DND-41 (cell line): ENCODE measurements around the gene BOLA3.

Experiments used
- CTCF ChIP-seq: IDR thresholded peaks from 2 replicates; pipeline ENCODE4 v1.5.1; 2012; ENCODE audit warnings: borderline replicate concordance, low read length, moderate library complexity, mild to moderate bottlenecking; ENCODE audit not compliant: poor library complexity, severe bottlenecking; ENCODE audit errors: extremely low read depth
- EZH2 ChIP-seq: IDR thresholded peaks from 3 replicates; pipeline ENCODE4 v1.6.1; 2012; ENCODE audit warnings: borderline replicate concordance, low read depth, mild to moderate bottlenecking, moderate library complexity, low read length, inconsistent platforms; ENCODE audit not compliant: severe bottlenecking

DNA sequence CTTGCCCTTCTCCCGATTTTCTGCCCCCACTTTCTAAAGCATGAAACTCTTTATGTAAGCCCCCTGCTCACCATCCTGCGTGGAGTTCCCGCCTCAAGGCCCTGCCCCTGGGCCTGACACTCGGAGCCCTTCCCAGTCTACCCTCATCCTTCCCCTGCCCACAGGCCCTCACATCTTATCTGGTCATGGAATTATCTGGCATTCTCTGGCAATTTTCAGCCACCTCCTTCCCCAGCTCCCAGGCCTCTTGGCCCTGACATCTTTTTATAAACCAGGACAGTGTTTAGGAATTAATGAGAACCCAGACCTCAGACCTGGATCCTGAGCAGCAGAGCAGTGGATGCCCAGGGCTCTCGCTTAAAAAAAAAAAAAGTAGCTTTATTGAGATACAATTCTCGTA is 61.7 kb downstream of the BOLA3 start:
- TF ChIP-seq CTCF (no peak), EZH2 (no peak)
